ENCODE results near the gene AMIGO1.

Gene AMIGO1

DNA sequence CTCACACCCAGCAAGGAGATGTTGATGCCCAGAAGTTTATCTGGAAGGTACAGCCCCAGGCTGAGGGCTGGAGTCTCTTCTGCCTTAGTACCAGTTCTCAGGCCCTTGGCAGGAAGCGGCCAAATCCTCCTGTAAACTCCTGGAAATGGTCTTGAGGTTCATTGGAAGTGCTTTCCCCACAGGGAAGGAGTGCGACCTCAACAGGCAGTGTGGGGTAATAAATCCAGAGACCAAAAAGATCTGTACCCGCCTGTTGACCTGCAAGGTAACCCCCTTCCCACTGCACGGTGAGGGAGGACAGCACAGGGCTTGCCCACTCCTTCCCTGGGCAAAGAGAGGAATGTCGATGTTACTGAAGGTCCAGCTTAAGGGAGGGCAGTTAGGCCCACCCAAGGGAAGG lies 21.3 kb downstream of the AMIGO1 start:
- no peak for FAIRE-seq
- DNase-seq (ENCODE audit: insufficient read length, low spot score), result no peak
- no peak for TF ChIP-seq SPI1 (IDR thresholded peaks at IDR 0.05; ENCODE audit: low read depth, low read length)
- TF ChIP-seq TAF1 (IDR thresholded peaks at IDR 0.05; ENCODE audit: low read depth, low read length), result no peak
- no peak for TF ChIP-seq POLR2AphosphoS5 (IDR thresholded peaks at IDR 0.05; ENCODE audit: low read depth, low read length)
- TF ChIP-seq POLR2A (IDR thresholded peaks at IDR 0.05; ENCODE audit: low read depth, low read length), result no peak
- no peak for TF ChIP-seq POU2F2 (IDR thresholded peaks at IDR 0.05; ENCODE audit: low read depth, low read length)
- no peak for TF ChIP-seq PAX5 (IDR thresholded peaks at IDR 0.05; ENCODE audit: insufficient read depth, low read length, severe bottlenecking)

DNA sequence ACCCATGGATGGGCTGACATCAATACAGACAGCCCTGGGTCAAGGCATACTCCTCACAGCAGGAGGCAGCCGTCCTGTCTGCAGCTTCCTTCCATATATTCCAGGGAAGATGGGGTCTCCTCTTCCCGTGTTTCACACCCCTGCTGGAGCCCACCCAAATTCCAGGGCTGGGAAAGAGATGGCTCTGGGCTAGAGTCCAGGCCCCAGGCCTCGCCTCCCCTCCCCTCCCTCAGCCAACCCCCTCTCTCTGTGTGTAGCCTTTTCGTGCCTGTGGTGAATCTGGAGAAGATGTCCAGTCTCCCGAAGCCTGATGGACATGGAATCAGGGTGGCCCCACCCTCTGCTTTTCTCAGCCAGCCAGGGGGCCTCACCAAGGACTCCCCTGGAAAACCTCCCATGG lies 22.3 kb downstream of the AMIGO1 start:
- FAIRE-seq (no peak), DNase-seq (ENCODE audit: insufficient read length, low spot score) (no peak)
- TF ChIP-seq TAF1 (IDR thresholded peaks at IDR 0.05; ENCODE audit: low read depth, low read length) (no peak), PAX5 (IDR thresholded peaks at IDR 0.05; ENCODE audit: insufficient read depth, low read length, severe bottlenecking) (no peak), POU2F2 (IDR thresholded peaks at IDR 0.05; ENCODE audit: low read depth, low read length) (no peak), SPI1 (IDR thresholded peaks at IDR 0.05; ENCODE audit: low read depth, low read length) (no peak), POLR2AphosphoS5 (IDR thresholded peaks at IDR 0.05; ENCODE audit: low read depth, low read length) (no peak), POLR2A (IDR thresholded peaks at IDR 0.05; ENCODE audit: low read depth, low read length) (no peak)

DNA sequence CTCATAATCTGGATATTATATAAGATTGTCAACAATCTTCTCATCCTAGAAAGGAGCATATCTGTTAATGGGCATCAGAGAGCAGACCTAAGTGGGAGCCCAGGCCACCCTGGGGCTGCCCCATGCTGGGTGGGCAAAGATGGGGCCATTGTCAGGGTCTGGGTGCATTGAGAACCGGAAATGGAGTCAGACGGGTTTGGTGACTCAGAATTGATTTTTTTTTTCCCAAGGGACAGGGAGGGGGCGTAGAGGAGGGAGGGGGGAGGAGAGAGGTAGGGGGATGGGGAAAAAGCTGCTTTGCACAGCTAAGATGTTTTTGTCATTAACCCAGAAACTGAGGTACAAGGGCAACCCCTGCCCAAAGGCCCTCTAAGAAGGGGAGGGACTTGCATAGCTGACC lies 24.5 kb downstream of the AMIGO1 start:
- TF ChIP-seq TAF1 (IDR thresholded peaks at IDR 0.05; ENCODE audit: low read depth, low read length), result no peak
- TF ChIP-seq SPI1 (IDR thresholded peaks at IDR 0.05; ENCODE audit: low read depth, low read length), result no peak
- TF ChIP-seq POU2F2 (IDR thresholded peaks at IDR 0.05; ENCODE audit: low read depth, low read length), result no peak
- TF ChIP-seq POLR2AphosphoS5 (IDR thresholded peaks at IDR 0.05; ENCODE audit: low read depth, low read length), result no peak
- TF ChIP-seq POLR2A (IDR thresholded peaks at IDR 0.05; ENCODE audit: low read depth, low read length), result no peak
- TF ChIP-seq PAX5 (IDR thresholded peaks at IDR 0.05; ENCODE audit: insufficient read depth, low read length, severe bottlenecking), result no peak
- FAIRE-seq, result no peak
- no peak for DNase-seq (ENCODE audit: insufficient read length, low spot score)

DNA sequence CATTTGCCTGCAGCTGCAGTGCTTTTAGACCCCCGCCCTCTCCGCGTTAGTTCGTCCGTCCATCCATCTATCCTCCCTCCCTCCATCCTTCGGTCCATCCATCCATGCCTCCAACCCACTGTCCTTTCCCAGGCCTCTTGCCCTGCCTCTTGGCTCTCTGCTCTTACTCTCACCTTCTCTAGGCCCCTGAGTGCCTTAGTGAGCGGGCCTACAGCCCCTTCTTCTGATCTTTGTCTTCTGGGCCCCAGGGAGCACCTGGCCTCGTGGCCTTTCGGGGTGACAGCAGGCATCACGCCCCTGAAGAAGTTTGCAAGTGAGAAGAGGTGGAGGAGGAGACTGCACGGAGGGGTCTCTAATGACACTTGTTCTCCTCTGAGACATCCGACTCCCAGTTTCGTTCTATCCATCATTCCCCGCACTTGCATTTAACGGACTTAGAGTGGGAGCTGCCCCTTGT lies 25.0 kb downstream of the AMIGO1 start:
- TF ChIP-seq POLR2AphosphoS5 (IDR thresholded peaks at IDR 0.05; ENCODE audit: low read depth, low read length) (no peak), POU2F2 (IDR thresholded peaks at IDR 0.05; ENCODE audit: low read depth, low read length) (no peak), SPI1 (IDR thresholded peaks at IDR 0.05; ENCODE audit: low read depth, low read length) (no peak), TAF1 (IDR thresholded peaks at IDR 0.05; ENCODE audit: low read depth, low read length) (no peak), POLR2A (IDR thresholded peaks at IDR 0.05; ENCODE audit: low read depth, low read length) (no peak), PAX5 (IDR thresholded peaks at IDR 0.05; ENCODE audit: insufficient read depth, low read length, severe bottlenecking) (no peak)
- FAIRE-seq, result no peak
- DNase-seq (ENCODE audit: insufficient read length, low spot score), result no peak

DNA sequence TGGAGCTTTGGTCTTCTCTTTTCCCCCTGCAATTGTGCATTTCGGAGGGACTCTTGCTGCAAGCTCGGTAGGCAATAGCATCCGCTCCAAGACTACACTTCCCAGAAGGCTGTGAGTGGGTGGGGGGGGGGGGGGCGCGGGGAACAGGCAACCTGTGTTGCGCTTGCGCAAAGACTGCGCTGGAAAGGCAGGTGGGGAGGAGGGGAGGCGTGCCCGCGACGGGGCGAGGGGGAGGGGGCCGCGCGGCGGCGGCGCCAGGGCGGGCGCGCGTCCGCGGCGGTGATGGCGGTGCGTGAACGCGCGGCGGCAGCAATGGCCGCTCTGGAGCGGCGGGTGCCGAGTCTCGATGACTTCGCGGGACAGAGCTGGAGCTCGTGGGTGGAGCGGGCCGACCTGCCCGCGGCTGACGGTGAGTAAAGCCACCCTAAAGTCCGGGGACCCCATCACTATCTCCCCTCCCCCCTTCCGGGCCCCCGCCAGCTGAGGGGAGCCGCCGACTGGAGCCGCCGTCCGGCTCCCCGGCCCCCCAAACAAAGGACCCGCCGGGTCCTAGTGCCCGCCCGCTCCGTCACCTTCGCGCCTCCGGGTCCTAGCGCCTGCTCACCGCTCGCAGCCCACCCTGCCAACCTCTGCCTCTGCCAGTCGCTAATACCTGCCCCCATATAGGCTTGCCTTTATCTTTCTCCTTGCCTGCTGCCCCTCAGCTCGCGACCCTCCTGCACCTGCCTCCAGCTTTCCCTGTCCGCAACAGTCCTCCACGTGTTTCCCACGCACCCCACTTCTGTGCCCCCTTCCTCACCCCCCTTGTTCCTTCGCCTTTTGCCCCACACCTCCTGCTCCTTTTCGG lies 25.6 kb downstream of the AMIGO1 start, which contains the start of gene ATXN7L2:
ATXN7L2 (plus strand) TSS at position 234 of the 847 bp plus-strand sequence; CDS start at position 283, 49 bp downstream.
- peak; percentile 97 for DNase-seq (ENCODE audit: insufficient read length, low spot score)
- TF ChIP-seq POLR2A (IDR thresholded peaks at IDR 0.05; ENCODE audit: low read depth, low read length) (peak; percentile 86), POLR2AphosphoS5 (IDR thresholded peaks at IDR 0.05; ENCODE audit: low read depth, low read length) (peak; percentile 74), TAF1 (IDR thresholded peaks at IDR 0.05; ENCODE audit: low read depth, low read length) (peak; percentile 99), SPI1 (IDR thresholded peaks at IDR 0.05; ENCODE audit: low read depth, low read length) (no peak)

DNA sequence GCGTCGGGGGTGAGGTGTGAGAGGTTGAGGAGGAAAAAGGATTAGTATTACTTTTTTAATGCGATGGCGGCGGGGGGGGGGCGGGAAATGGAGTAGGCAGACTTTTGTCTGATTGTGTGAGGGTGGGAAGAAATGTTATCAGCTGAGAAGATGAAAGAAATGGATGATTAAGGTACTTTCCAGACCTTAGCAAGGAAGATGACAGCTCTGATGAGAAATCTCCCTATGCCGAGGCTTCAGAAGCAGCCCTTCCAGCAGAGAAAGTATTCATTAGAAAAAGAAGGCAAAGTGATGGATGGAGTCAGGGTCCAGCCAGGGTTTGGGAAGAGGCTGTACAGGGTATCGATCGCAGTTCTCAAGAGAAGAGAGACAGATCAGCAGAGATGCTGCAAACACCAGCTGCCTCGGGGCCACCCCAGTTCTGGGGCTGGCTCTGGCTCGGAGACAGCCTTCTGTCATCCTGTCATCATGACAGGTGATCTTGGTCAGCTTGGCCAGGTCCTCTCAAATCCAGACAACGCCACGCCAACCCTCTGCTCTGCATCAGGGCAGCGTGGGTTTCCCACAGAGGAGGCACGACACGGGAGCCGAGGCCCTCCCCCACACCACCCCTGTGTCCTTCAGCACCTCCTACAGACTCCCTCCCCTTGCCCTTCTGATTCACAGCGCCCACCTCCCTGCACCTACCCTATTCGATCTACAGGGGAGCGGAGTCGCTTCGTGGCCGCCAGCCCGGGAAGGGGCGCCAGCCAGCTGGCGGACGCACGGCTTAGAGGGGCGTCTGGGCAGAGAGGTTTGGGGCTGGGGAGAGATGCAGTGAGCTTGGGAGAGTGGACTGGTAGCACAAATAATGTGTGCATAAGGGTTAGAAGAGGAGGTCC lies 26.5 kb downstream of the AMIGO1 start:
- DNase-seq (ENCODE audit: insufficient read length, low spot score) (no peak), FAIRE-seq (peak; percentile 48)
- no peak for TF ChIP-seq PAX5 (IDR thresholded peaks at IDR 0.05; ENCODE audit: insufficient read depth, low read length, severe bottlenecking)
- TF ChIP-seq TAF1 (IDR thresholded peaks at IDR 0.05; ENCODE audit: low read depth, low read length), result no peak
- TF ChIP-seq POU2F2 (IDR thresholded peaks at IDR 0.05; ENCODE audit: low read depth, low read length), result no peak
- TF ChIP-seq SPI1 (IDR thresholded peaks at IDR 0.05; ENCODE audit: low read depth, low read length), result no peak
- no peak for TF ChIP-seq POLR2A (IDR thresholded peaks at IDR 0.05; ENCODE audit: low read depth, low read length)
- TF ChIP-seq POLR2AphosphoS5 (IDR thresholded peaks at IDR 0.05; ENCODE audit: low read depth, low read length), result no peak

More for the DNA sequence above, 25.6 kb downstream of the AMIGO1 start, which contains the start of gene ATXN7L2:
- FAIRE-seq, result peak; percentile 100

DNA sequence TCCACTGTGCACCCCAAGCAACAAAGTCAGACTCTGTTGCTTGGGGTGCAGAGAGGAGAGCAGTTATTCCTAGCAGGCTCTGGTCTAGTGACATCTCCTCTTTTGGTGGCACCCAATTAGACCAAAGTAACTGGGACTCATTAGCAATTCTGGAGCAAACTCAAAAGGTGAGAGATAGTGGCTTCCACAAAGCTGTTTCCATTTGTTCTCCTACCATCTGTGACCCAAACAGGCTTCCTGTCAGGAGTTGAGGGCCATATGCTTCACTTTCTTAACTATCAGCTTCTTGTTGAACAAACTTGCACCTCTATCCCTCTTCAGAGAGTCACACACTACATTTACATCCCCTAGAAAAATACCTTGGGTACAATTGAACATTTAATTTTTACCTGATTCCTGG lies 27.3 kb downstream of the AMIGO1 start:
- no peak for TF ChIP-seq POU2F2 (IDR thresholded peaks at IDR 0.05; ENCODE audit: low read depth, low read length)
- no peak for TF ChIP-seq SPI1 (IDR thresholded peaks at IDR 0.05; ENCODE audit: low read depth, low read length)
- TF ChIP-seq POLR2A (IDR thresholded peaks at IDR 0.05; ENCODE audit: low read depth, low read length), result no peak
- no peak for TF ChIP-seq POLR2AphosphoS5 (IDR thresholded peaks at IDR 0.05; ENCODE audit: low read depth, low read length)
- no peak for TF ChIP-seq PAX5 (IDR thresholded peaks at IDR 0.05; ENCODE audit: insufficient read depth, low read length, severe bottlenecking)
- TF ChIP-seq TAF1 (IDR thresholded peaks at IDR 0.05; ENCODE audit: low read depth, low read length), result no peak
- FAIRE-seq (no peak), DNase-seq (ENCODE audit: insufficient read length, low spot score) (no peak)

DNA sequence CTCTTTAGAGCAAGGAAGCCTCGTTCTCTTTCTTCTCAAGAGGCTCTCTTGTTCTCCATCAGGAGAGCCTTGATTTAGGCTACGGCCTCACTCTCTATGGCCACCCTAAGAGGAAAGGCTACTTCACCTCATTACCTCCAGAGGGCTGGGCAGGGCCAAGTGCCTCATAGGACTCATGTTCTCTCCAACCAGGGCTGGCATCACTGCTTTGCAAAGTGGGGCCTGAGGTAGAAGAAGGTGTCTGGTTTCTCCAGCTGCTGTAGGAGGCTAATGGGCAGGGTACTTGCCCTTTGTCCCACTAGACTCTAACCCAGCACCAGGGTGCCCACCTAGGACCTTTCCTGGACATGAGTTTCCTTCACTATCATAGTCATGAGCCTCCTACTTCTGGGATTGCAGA lies 27.9 kb downstream of the AMIGO1 start:
- DNase-seq (ENCODE audit: insufficient read length, low spot score), result no peak
- no peak for FAIRE-seq
- no peak for TF ChIP-seq SPI1 (IDR thresholded peaks at IDR 0.05; ENCODE audit: low read depth, low read length)
- no peak for TF ChIP-seq POU2F2 (IDR thresholded peaks at IDR 0.05; ENCODE audit: low read depth, low read length)
- no peak for TF ChIP-seq PAX5 (IDR thresholded peaks at IDR 0.05; ENCODE audit: insufficient read depth, low read length, severe bottlenecking)
- no peak for TF ChIP-seq POLR2A (IDR thresholded peaks at IDR 0.05; ENCODE audit: low read depth, low read length)
- TF ChIP-seq TAF1 (IDR thresholded peaks at IDR 0.05; ENCODE audit: low read depth, low read length), result no peak
- no peak for TF ChIP-seq POLR2AphosphoS5 (IDR thresholded peaks at IDR 0.05; ENCODE audit: low read depth, low read length)

DNA sequence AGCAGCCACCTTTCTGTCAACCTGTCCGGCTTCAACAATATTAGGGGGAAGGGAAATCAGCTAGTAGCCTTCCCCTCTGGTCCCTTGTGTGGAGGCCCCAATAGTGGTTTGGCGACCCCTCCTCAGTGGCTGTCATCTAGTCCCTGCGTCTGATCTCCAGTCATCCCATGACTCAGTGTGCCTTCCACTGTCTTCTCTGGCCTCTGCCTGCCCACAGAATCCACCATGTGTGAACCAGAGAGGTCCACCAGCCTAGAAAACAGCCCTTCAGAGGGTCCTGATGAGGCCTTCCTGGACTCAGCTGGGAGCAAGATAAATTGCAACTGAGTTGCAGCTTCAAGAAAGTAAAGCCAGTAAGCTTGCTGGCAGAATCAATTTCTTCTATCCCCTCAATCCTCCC lies 29.6 kb downstream of the AMIGO1 start:
- TF ChIP-seq SPI1 (IDR thresholded peaks at IDR 0.05; ENCODE audit: low read depth, low read length) (no peak), PAX5 (IDR thresholded peaks at IDR 0.05; ENCODE audit: insufficient read depth, low read length, severe bottlenecking) (no peak), TAF1 (IDR thresholded peaks at IDR 0.05; ENCODE audit: low read depth, low read length) (no peak), POLR2AphosphoS5 (IDR thresholded peaks at IDR 0.05; ENCODE audit: low read depth, low read length) (no peak), POU2F2 (IDR thresholded peaks at IDR 0.05; ENCODE audit: low read depth, low read length) (no peak), POLR2A (IDR thresholded peaks at IDR 0.05; ENCODE audit: low read depth, low read length) (no peak)
- DNase-seq (ENCODE audit: insufficient read length, low spot score), result no peak
- FAIRE-seq, result no peak

All from GM12891 (cell line).